H1 (cell line): ENCODE results near the gene HEBP2. TPM values are rescaled to one million over a fixed set of nuclear protein-coding genes. Genes with fewer than 3 reads are reported as not detected.

Source experiments
- CTCF ChIA-PET: fragments of 300-600 bp; sonication (Branson Sonifier 250); formaldehyde crosslinking; loops from one replicate; lab custom pipeline; 2021; ENCODE audit not compliant: partially characterized antibody; lab: Charles Lee
- POLR2A ChIA-PET: fragments of 300-600 bp; sonication (Branson Sonifier 250); formaldehyde crosslinking; loops from one replicate; lab custom pipeline; 2021; ENCODE audit warnings: inconsistent platforms; ENCODE audit not compliant: partially characterized antibody; lab: Charles Lee
- DNase-seq, 2 experiments: peaks; one replicate each; pipeline versions ENCODE4 v3.0.0 to v3.0.0-alpha.2; 2010 to 2022; ENCODE audit warnings: low spot score in 2 of 2, low read depth in 1 of 2, mixed read lengths in 1 of 2
- FAIRE-seq: peaks from 2 replicates; lab custom pipeline; 2011; peaks lifted over from hg19 to GRCh38; lab: Jason Lieb, UNC
- H2AFZ ChIP-seq: 2 replicates; pipeline ENCODE4 v1.8.1; 2012; ENCODE audit warnings: low read length, inconsistent platforms
- H2AK5ac ChIP-seq: 2 replicates; pipeline ENCODE4 v1.6.1; 2013; ENCODE audit warnings: low read depth, low read length
- H2BK120ac ChIP-seq: replicated peaks from 2 replicates; pipeline ENCODE3; 2013; ENCODE audit warnings: low read depth, low read length, inconsistent platforms
- H2BK12ac ChIP-seq: 2 replicates; pipeline ENCODE4 v1.6.1; 2013; ENCODE audit warnings: low read depth, low read length
- H2BK15ac ChIP-seq: 2 replicates; pipeline ENCODE4 v1.6.1; 2013; ENCODE audit warnings: low read length
- H2BK20ac ChIP-seq: 2 replicates; pipeline ENCODE4 v1.6.1; 2013; ENCODE audit warnings: low read length
- H2BK5ac ChIP-seq: 2 replicates; pipeline ENCODE4 v1.6.1; 2013; ENCODE audit warnings: low read depth, low read length
- H3K14ac ChIP-seq: 2 replicates; pipeline ENCODE4 v1.6.1; 2013; ENCODE audit warnings: inconsistent platforms; ENCODE audit not compliant: insufficient read length
- H3K18ac ChIP-seq: 2 replicates; pipeline ENCODE4 v1.6.1; 2013; ENCODE audit warnings: low read length; ENCODE audit errors: extremely low read depth
- H3K23ac ChIP-seq: 2 replicates; pipeline ENCODE4 v1.6.1; 2013; ENCODE audit warnings: inconsistent platforms; ENCODE audit not compliant: insufficient read length
- H3K23me2 ChIP-seq: 2 replicates; pipeline ENCODE4 v1.6.1; 2013; ENCODE audit warnings: low read depth, low read length
- H3K27ac ChIP-seq: 2 replicates; pipeline ENCODE4 v1.6.1; 2011; ENCODE audit warnings: low read depth, low read length, inconsistent platforms
- H3K27me3 ChIP-seq, 4 experiments: replicated peaks in 1 of 4; 1 replicate in 1 of 4; 2 replicates in 3 of 4; pipeline versions ENCODE4 v1.6.1 to v1.8.1; 2011 to 2013; ENCODE audit warnings: low read length in 3 of 4, mild to moderate bottlenecking in 3 of 4, inconsistent platforms in 2 of 4, mixed read lengths in 2 of 4, moderate library complexity in 1 of 4; ENCODE audit not compliant: control insufficient read depth in 3 of 4, insufficient read depth in 3 of 4; ENCODE audit errors: extremely low read depth in 1 of 4
- H3K36me3 ChIP-seq, 4 experiments: 2 replicates each; pipeline versions ENCODE4 v1.6.1 to v1.8.1; 2011 to 2013; ENCODE audit warnings: mild to moderate bottlenecking in 4 of 4, low read length in 3 of 4, moderate library complexity in 2 of 4, control low read depth in 1 of 4, inconsistent platforms in 1 of 4; ENCODE audit not compliant: insufficient read depth in 4 of 4, control insufficient read depth in 2 of 4
- H3K4ac ChIP-seq: replicated peaks from 2 replicates; pipeline ENCODE3; 2013; ENCODE audit warnings: low read length, low read depth, mixed read lengths, inconsistent platforms; ENCODE audit not compliant: insufficient read length
- H3K4me1 ChIP-seq, 4 experiments: replicated peaks in 1 of 4; 1 replicate in 1 of 4; 2 replicates in 3 of 4; pipeline versions ENCODE4 v1.6.1 to v1.8.1; 2011 to 2013; ENCODE audit warnings: low read length in 3 of 4, inconsistent platforms in 2 of 4, mixed read lengths in 1 of 4; ENCODE audit not compliant: insufficient read depth in 4 of 4, control insufficient read depth in 3 of 4
- H3K4me2 ChIP-seq, 2 experiments: 2 replicates each; pipeline versions ENCODE4 v1.6.1 to v1.8.1; 2011 to 2013; ENCODE audit warnings: low read depth in 2 of 2, low read length in 2 of 2, control low read depth in 1 of 2, inconsistent platforms in 1 of 2, mild to moderate bottlenecking in 1 of 2; ENCODE audit not compliant: insufficient read depth in 1 of 2
- H3K4me3 ChIP-seq, 4 experiments: fragments of 200-600, 300-600 bp in 1 of 4; sonication (generic), shearing (Covaris generic), sonication (Bioruptor Twin) in 1 of 4; 2 replicates each; pipeline versions ENCODE4 v1.5.1 to v1.8.1; 2011 to 2016; ENCODE audit warnings: low read length in 4 of 4, low read depth in 3 of 4, control low read depth in 2 of 4, inconsistent platforms in 2 of 4, mild to moderate bottlenecking in 2 of 4, mixed read lengths in 1 of 4, moderate library complexity in 1 of 4; ENCODE audit not compliant: insufficient read depth in 2 of 4; ENCODE audit errors: extremely low read depth in 1 of 4
- H3K56ac ChIP-seq: replicated peaks from 2 replicates; pipeline ENCODE3; 2013; ENCODE audit warnings: low read depth, mild to moderate bottlenecking, mixed read lengths, low read length, inconsistent platforms; ENCODE audit not compliant: insufficient read length
- H3K79me1 ChIP-seq: 2 replicates; pipeline ENCODE4 v1.6.1; 2013; ENCODE audit warnings: low read depth, low read length, control low read depth
- H3K79me2 ChIP-seq, 2 experiments: 2 replicates each; pipeline versions ENCODE4 v1.6.1 to v1.8.1; 2012 to 2013; ENCODE audit warnings: low read length in 2 of 2, mild to moderate bottlenecking in 2 of 2, inconsistent platforms in 1 of 2; ENCODE audit not compliant: insufficient read depth in 2 of 2, control insufficient read depth in 1 of 2
- H3K9ac ChIP-seq, 4 experiments: replicated peaks in 1 of 4; 1 replicate in 1 of 4; 2 replicates in 3 of 4; pipeline versions ENCODE4 v1.6.1 to v1.8.1; 2011 to 2013; ENCODE audit warnings: low read depth in 3 of 4, low read length in 3 of 4, control low read depth in 2 of 4, mild to moderate bottlenecking in 2 of 4, moderate library complexity in 2 of 4, inconsistent platforms in 1 of 4; ENCODE audit errors: extremely low read depth in 1 of 4
- H3K9me3 ChIP-seq, 2 experiments: 2 replicates each; pipeline versions ENCODE4 v1.6.1 to v1.8.1; 2012 to 2013; ENCODE audit warnings: mild to moderate bottlenecking in 2 of 2, moderate library complexity in 2 of 2, control low read depth in 1 of 2, inconsistent platforms in 1 of 2, low read depth in 1 of 2, low read length in 1 of 2, mixed read lengths in 1 of 2; ENCODE audit not compliant: insufficient read depth in 2 of 2
- H4K20me1 ChIP-seq, 2 experiments: replicated peaks in 1 of 2; 2 replicates each; pipeline versions ENCODE3 to v1.8.1; 2011 to 2013; ENCODE audit warnings: inconsistent platforms in 2 of 2, low read length in 2 of 2, mild to moderate bottlenecking in 1 of 2; ENCODE audit not compliant: insufficient read depth in 2 of 2, control insufficient read depth in 1 of 2
- H4K5ac ChIP-seq: 2 replicates; pipeline ENCODE4 v1.6.1; 2013; ENCODE audit warnings: low read length, low read depth, mixed read lengths, inconsistent platforms; ENCODE audit not compliant: insufficient read length
- H4K8ac ChIP-seq: 2 replicates; pipeline ENCODE4 v1.8.0; 2013; ENCODE audit warnings: mild to moderate bottlenecking, moderate library complexity, low read length, inconsistent platforms; ENCODE audit not compliant: insufficient read depth; ENCODE audit errors: extremely low read depth
- H4K91ac ChIP-seq: replicated peaks from 2 replicates; pipeline ENCODE3; 2013; ENCODE audit warnings: low read length, mixed read lengths, inconsistent platforms; ENCODE audit not compliant: insufficient read length
- CHD1 ChIP-seq: IDR thresholded peaks from 2 replicates; pipeline ENCODE4 v1.6.1; 2012; ENCODE audit warnings: low read depth, low read length, improper control_type of control experiment
- CTBP2 ChIP-seq: IDR thresholded peaks from 2 replicates; pipeline ENCODE4 v1.7.0; 2011; ENCODE audit warnings: borderline replicate concordance, mild to moderate bottlenecking, moderate library complexity, mixed read lengths, low read length; ENCODE audit not compliant: insufficient read depth, insufficient read length
- EZH2 ChIP-seq: fragments of 200-600 bp; sonication (generic); IDR thresholded peaks from 2 replicates; pipeline ENCODE4 v1.7.1; 2012; ENCODE audit warnings: low read depth, mild to moderate bottlenecking, moderate library complexity, low read length, inconsistent platforms; ENCODE audit not compliant: severe bottlenecking
- GABPA ChIP-seq: IDR thresholded peaks from 2 replicates; pipeline ENCODE4 v1.6.1; 2011; ENCODE audit warnings: mild to moderate bottlenecking, low read length, moderate library complexity, borderline replicate concordance; ENCODE audit not compliant: insufficient read depth
- GTF2F1 ChIP-seq: IDR thresholded peaks from 2 replicates; pipeline ENCODE4 v1.6.1; 2012; ENCODE audit warnings: low read depth, low read length, improper control_type of control experiment, borderline replicate concordance
- JUN ChIP-seq: IDR thresholded peaks from 2 replicates; pipeline ENCODE4 v1.6.1; 2011; ENCODE audit warnings: low read depth, mild to moderate bottlenecking, improper control_type of control experiment, low read length
- JUND ChIP-seq: IDR thresholded peaks from 2 replicates; pipeline ENCODE4 v1.6.1; 2011; ENCODE audit warnings: mild to moderate bottlenecking, improper control_type of control experiment, low read length
- POU5F1 ChIP-seq: IDR thresholded peaks from 2 replicates; pipeline ENCODE4 v1.6.1; 2011; ENCODE audit warnings: low read depth, mild to moderate bottlenecking, low read length, moderate library complexity
- RBBP5 ChIP-seq: IDR thresholded peaks from 2 replicates; pipeline ENCODE4 v1.7.1; 2012; ENCODE audit warnings: low read depth, mild to moderate bottlenecking, inconsistent platforms, low read length, moderate library complexity, borderline replicate concordance
- RFX5 ChIP-seq: IDR thresholded peaks from 2 replicates; pipeline ENCODE4 v1.6.1; 2011; ENCODE audit warnings: low read depth, low read length, improper control_type of control experiment, borderline replicate concordance
- RXRA ChIP-seq: IDR thresholded peaks from 2 replicates; pipeline ENCODE4 v1.6.1; 2011; ENCODE audit warnings: low read depth, mild to moderate bottlenecking, low read length, moderate library complexity; ENCODE audit not compliant: insufficient read depth
- WGBS, 2 experiments: shearing (Covaris generic) in 1 of 2; methylation state at CpG; one replicate each; pipeline versions ENCODE4 v1.1.6 to v1.1.7; 2013 to 2015; ENCODE audit warnings: low lambda C conversion rate in 2 of 2, mixed read lengths in 2 of 2, inconsistent platforms in 1 of 2, low coverage in 1 of 2, missing lambda C conversion rate in 1 of 2; ENCODE audit not compliant: insufficient replicate concordance in 2 of 2, insufficient coverage in 1 of 2, insufficient read length in 1 of 2; ENCODE audit errors: extremely low coverage in 1 of 2, missing lambda C conversion rate in 1 of 2; 5-methylcytosine and 5-hydroxymethylcytosine counted together
- polyA plus RNA-seq, 7 experiments: library from polyadenylated mRNA; depleted of rRNA in 3 of 7; stranded (reverse) in 5 of 7; unstranded in 2 of 7; fragments of >200 nt in 5 of 7; fragments of 200-250 nt in 2 of 7; gene quantifications; 1 replicate in 5 of 7; 2 replicates in 1 of 7; 4 replicates in 1 of 7; pipeline versions ENCODE4 v1.2.1 to v1.2.3, GENCODE V29; 2011 to 2013; ENCODE audit warnings: missing spikeins in 2 of 7, mixed read lengths in 2 of 7
- total RNA-seq: library from RNA; stranded (reverse); fragmentation: NEBNext Ultra II Directional; extraction: Animal tissue kit (Norgen Biotek cat#: 25700); gene quantifications from 2 replicates; pipeline ENCODE4 v1.2.1, GENCODE V29; 2021
- TF ChIP-seq, protein P1 (sequence below): IDR thresholded peaks from 2 replicates; pipeline ENCODE4 v1.6.1; 2011; ENCODE audit warnings: low read depth, mild to moderate bottlenecking, low read length; ENCODE audit not compliant: insufficient read depth
- TF ChIP-seq, protein P2 (sequence below): IDR thresholded peaks from 2 replicates; pipeline ENCODE4 v1.6.1; 2012; ENCODE audit warnings: inconsistent platforms

Gene HEBP2
- total and polyA plus RNA-seq, 2 of the 8 experiments (the other 6 are each of a cell fraction or from before 2014, with no cell fraction given): 6.5 to 37.9 TPM

DNA sequence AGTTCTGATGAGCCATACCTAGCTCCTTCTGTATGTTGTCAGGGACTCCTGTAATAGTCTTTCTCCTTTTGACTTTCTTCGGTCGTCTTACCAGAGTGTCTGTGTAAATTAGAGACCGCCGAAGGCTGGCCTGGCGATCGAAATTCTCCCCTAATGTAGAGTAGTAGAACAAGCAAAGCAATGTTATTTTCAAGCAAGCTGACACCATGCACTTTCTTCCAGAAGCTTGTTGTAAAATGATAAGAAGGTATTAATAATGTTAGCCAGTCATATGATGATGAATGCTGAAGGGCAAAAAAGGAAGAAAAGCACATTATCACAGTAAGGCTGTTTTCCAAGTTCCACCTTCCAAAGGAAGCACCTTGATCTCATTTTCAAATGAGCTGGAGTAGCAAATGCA, 37.9 kb downstream of the HEBP2 start:
- H3K4ac ChIP-seq: no peak overlapping the region
- no peak overlapping the region for H4K8ac ChIP-seq
- no peak overlapping the region for H2BK15ac ChIP-seq
- H3K14ac ChIP-seq: no peak overlapping the region
- H3K4me3 ChIP-seq: no peak overlapping the region
- H3K36me3 ChIP-seq: peaks cover 0 to 23% (median 4%) of the 10 kb centered on the region in 4 experiments; a peak in 5 of 8 replicates
- POLR2A ChIA-PET: no interaction called here
- FAIRE-seq (no peak), DNase-seq (no peak)
- H3K79me1 ChIP-seq: no peaks in the 10 kb centered on the region
- no peak overlapping the region for H2BK20ac ChIP-seq
- no peak overlapping the region for H3K4me2 ChIP-seq
- H4K5ac ChIP-seq: no peak overlapping the region
- H2BK12ac ChIP-seq: no peak overlapping the region
- no peaks in the 10 kb centered on the region for H3K79me2 ChIP-seq
- CTCF ChIA-PET: interaction anchor here (0.6 to 3.9 kb wide), 5 partner anchors 11 to 144 kb away, joined by 3 to 31 read pairs (median 3); no protein-coding TSS in a partner anchor
- H3K23ac ChIP-seq: no peak overlapping the region
- H2BK120ac ChIP-seq: no peak overlapping the region
- WGBS, 2 experiments: 94% methylated on average over 6 of the region's 6 CpGs; no CpG with 5 or more reads in 1 of the 2 experiments
- no peaks in the 10 kb centered on the region for H3K9me3 ChIP-seq
- H3K4me1 ChIP-seq: no peaks in the 10 kb centered on the region
- H2BK5ac ChIP-seq: no peak overlapping the region
- no peak overlapping the region for H2AFZ ChIP-seq
- H2AK5ac ChIP-seq: no peak overlapping the region
- no peak overlapping the region for H3K56ac ChIP-seq
- H3K9ac ChIP-seq: no peak overlapping the region
- H4K20me1 ChIP-seq: no peaks in the 10 kb centered on the region
- no peaks in the 10 kb centered on the region for H3K23me2 ChIP-seq
- H3K27me3 ChIP-seq: no peaks in the 10 kb centered on the region
- H3K18ac ChIP-seq: no peak overlapping the region
- H4K91ac ChIP-seq: no peak overlapping the region
- H3K27ac ChIP-seq: no peak overlapping the region
- TF ChIP-seq, protein P1, sequence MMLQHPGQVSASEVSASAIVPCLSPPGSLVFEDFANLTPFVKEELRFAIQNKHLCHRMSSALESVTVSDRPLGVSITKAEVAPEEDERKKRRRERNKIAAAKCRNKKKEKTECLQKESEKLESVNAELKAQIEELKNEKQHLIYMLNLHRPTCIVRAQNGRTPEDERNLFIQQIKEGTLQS: no peak
- TF ChIP-seq, protein P2, sequence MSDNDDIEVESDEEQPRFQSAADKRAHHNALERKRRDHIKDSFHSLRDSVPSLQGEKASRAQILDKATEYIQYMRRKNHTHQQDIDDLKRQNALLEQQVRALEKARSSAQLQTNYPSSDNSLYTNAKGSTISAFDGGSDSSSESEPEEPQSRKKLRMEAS: no peak
- TF ChIP-seq RXRA (no peak), GTF2F1 (no peak), CTBP2 (no peak), RFX5 (no peak), JUND (no peak), POU5F1 (no peak), JUN (no peak), RBBP5 (no peak), CHD1 (no peak), EZH2 (no peak), GABPA (no peak)
